ENCODE data around the gene WFIKKN1.

WFIKKN1 gene

GRCh38 chr16:674214-674881 is 43.6 kb downstream of the WFIKKN1 start:
- DNase-seq (ENCODE audit: low read depth, low spot score), result no peak

- no peak for DNase-seq (ENCODE audit: low read depth, low spot score)
These were observed 44.4 kb downstream of the WFIKKN1 start, which contains the start of gene RHBDL1 for GRCh38 chr16:674968-675883. Gene RHBDL1 (plus strand): TSS chr16:675671. CDS start chr16:675791, 120 bp downstream.

- DNase-seq (ENCODE audit: low read depth, low spot score), result no peak
These were observed 45.2 kb downstream of the WFIKKN1 start for GRCh38 chr16:675884-676564.

GRCh38 chr16:676565-676902 is 45.7 kb downstream of the WFIKKN1 start:
- DNase-seq (ENCODE audit: low read depth, low spot score), result no peak

- no peak for DNase-seq (ENCODE audit: low read depth, low spot score)
These were observed 46.1 kb downstream of the WFIKKN1 start for GRCh38 chr16:676913-677312.

GRCh38 chr16:677316-678190 is 46.8 kb downstream of the WFIKKN1 start:
- no peak for DNase-seq (ENCODE audit: low read depth, low spot score)

- DNase-seq (ENCODE audit: low read depth, low spot score), result no peak
These were observed 47.5 kb downstream of the WFIKKN1 start for GRCh38 chr16:678209-678857.

GRCh38 chr16:678858-679813 is 48.4 kb downstream of the WFIKKN1 start:
- no peak for DNase-seq (ENCODE audit: low read depth, low spot score)

GRCh38 chr16:679814-680624 is 49.2 kb downstream of the WFIKKN1 start, which contains the start of gene STUB1:
Gene STUB1 (plus strand): TSS chr16:680410. CDS start chr16:680526, 116 bp downstream.
- DNase-seq (ENCODE audit: low read depth, low spot score), result peak; percentile 57

GRCh38 chr16:680625-680945 is 49.8 kb downstream of the WFIKKN1 start:
- no peak for DNase-seq (ENCODE audit: low read depth, low spot score)

- DNase-seq (ENCODE audit: low read depth, low spot score), result no peak
These were observed 50.4 kb downstream of the WFIKKN1 start for GRCh38 chr16:680967-681745.

- DNase-seq (ENCODE audit: low read depth, low spot score), result no peak
These were observed 51.1 kb downstream of the WFIKKN1 start for GRCh38 chr16:681746-682427.

- DNase-seq (ENCODE audit: low read depth, low spot score), result no peak
These were observed 52.0 kb downstream of the WFIKKN1 start for GRCh38 chr16:682493-683395.

GRCh38 chr16:683396-684070 is 52.7 kb downstream of the WFIKKN1 start:
- no peak for DNase-seq (ENCODE audit: low read depth, low spot score)
